Neural cell (in vitro differentiated cells): ENCODE measurements around the gene TXLNB.

Experiments used
- EP300 ChIP-seq: fragments of 450-650 bp; conservative IDR thresholded peaks from 2 replicates; pipeline ENCODE4 v1.6.1; 2014; ENCODE audit warnings: antibody characterized with exemption, mild to moderate bottlenecking, moderate library complexity; ENCODE audit not compliant: poor library complexity, severe bottlenecking
- EZH2 ChIP-seq: fragments of 200-600, 300-800 bp; shearing (Covaris generic), sonication (generic); IDR thresholded peaks from 2 replicates; pipeline ENCODE4 v1.6.1; 2014; ENCODE audit warnings: antibody characterized with exemption, low read length, borderline replicate concordance, mild to moderate bottlenecking; ENCODE audit not compliant: insufficient read depth, poor library complexity, severe bottlenecking
- MXI1 ChIP-seq: fragments of 450-650 bp; conservative IDR thresholded peaks from 2 replicates; pipeline ENCODE4 v1.6.1; 2014; ENCODE audit warnings: antibody characterized with exemption, mild to moderate bottlenecking; ENCODE audit not compliant: poor library complexity, severe bottlenecking
- POLR2AphosphoS5 ChIP-seq: IDR thresholded peaks from 2 replicates; pipeline ENCODE4 v1.6.1; 2012
- RAD21 ChIP-seq: fragments of 450-650 bp; conservative IDR thresholded peaks from 2 replicates; pipeline ENCODE4 v1.6.1; 2014; ENCODE audit warnings: antibody characterized with exemption, mild to moderate bottlenecking, moderate library complexity
- TAF1 ChIP-seq: IDR thresholded peaks from 2 replicates; pipeline ENCODE4 v1.6.1; 2012; ENCODE audit warnings: low read depth
- TF ChIP-seq, protein P1 (sequence below): fragments of 450-650 bp; IDR thresholded peaks from 2 replicates; pipeline ENCODE4 v1.5.1; 2014; ENCODE audit warnings: antibody characterized with exemption, mild to moderate bottlenecking, moderate library complexity; ENCODE audit not compliant: poor library complexity, severe bottlenecking

DNA sequence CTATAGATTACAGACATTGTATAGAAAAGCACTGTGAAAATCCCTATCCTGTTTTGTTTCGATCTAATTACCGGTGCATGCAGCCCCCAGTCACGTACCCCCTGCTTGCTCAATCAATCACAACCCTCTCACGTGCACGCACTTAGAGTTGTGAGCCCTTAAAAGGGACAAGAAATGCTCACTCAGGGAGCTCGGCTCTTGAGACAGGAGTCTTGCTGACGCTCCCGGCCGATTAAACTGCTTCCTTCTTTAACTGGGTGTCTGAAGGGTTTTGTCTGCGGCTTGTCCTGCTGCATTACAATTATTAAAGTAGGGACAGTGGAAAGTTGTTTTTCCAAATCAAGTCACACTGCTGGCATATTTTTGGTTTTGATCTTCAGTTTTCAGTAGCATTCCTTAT lies 2.6 kb downstream of the TXLNB start:
- TF ChIP-seq RAD21: no peak
- TF ChIP-seq POLR2AphosphoS5: no peak
- TF ChIP-seq, protein P1, sequence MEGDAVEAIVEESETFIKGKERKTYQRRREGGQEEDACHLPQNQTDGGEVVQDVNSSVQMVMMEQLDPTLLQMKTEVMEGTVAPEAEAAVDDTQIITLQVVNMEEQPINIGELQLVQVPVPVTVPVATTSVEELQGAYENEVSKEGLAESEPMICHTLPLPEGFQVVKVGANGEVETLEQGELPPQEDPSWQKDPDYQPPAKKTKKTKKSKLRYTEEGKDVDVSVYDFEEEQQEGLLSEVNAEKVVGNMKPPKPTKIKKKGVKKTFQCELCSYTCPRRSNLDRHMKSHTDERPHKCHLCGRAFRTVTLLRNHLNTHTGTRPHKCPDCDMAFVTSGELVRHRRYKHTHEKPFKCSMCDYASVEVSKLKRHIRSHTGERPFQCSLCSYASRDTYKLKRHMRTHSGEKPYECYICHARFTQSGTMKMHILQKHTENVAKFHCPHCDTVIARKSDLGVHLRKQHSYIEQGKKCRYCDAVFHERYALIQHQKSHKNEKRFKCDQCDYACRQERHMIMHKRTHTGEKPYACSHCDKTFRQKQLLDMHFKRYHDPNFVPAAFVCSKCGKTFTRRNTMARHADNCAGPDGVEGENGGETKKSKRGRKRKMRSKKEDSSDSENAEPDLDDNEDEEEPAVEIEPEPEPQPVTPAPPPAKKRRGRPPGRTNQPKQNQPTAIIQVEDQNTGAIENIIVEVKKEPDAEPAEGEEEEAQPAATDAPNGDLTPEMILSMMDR: no peak
- TF ChIP-seq TAF1: no peak
- no peak for TF ChIP-seq EZH2
- no peak for TF ChIP-seq MXI1
- TF ChIP-seq EP300: no peak
